Panc1 (cell line): ENCODE data around the gene TPSB2. TPM values are rescaled to one million over a fixed set of nuclear protein-coding genes. Genes with fewer than 3 reads are reported as not detected.

Experiments used
- ATAC-seq: fragments of 200-7000 bp; cut with Tn5 transposase; 2 replicates; pipeline ENCODE4 v1.9.1; 2020; ENCODE audit warnings: mild to moderate bottlenecking, moderate library complexity
- BruUV-seq: library from RNA; stranded (reverse); fragments of 400-500 nt; replicated peaks from 2 replicates; lab custom pipeline; 2021; lab: Mats Ljungman, UMichigan
- CTCF ChIA-PET: fragments of 300-600 bp; sonication (Branson Sonifier 250); formaldehyde crosslinking; loops from one replicate; lab custom pipeline; 2022; ENCODE audit warnings: antibody characterized with exemption; lab: Charles Lee
- POLR2A ChIA-PET: fragments of 300-600 bp; sonication (Branson Sonifier 250); formaldehyde crosslinking; loops from one replicate; lab custom pipeline; 2022; ENCODE audit warnings: antibody characterized with exemption; lab: Charles Lee
- DNase-seq: peaks from one replicate; pipeline ENCODE4 v3.0.0-alpha.2; 2010; ENCODE audit warnings: low read depth, low spot score
- H3K27ac ChIP-seq: 2 replicates; pipeline ENCODE4 v1.5.1; 2011; ENCODE audit warnings: mild to moderate bottlenecking, low read length, inconsistent platforms
- H3K27me3 ChIP-seq: fragments of 200-500 bp; sonication (Bioruptor generic); 2 replicates; pipeline ENCODE4 v1.6.0; 2014; ENCODE audit warnings: low read length, inconsistent platforms; ENCODE audit not compliant: control insufficient read depth, insufficient read depth
- H3K36me3 ChIP-seq: fragments of 200-500 bp; sonication (Bioruptor generic); 2 replicates; pipeline ENCODE4 v1.5.1; 2014; ENCODE audit warnings: inconsistent platforms, mild to moderate bottlenecking, low read length, moderate library complexity; ENCODE audit not compliant: control insufficient read depth, insufficient read depth
- H3K4me1 ChIP-seq: 2 replicates; pipeline ENCODE4 v1.5.1; 2011; ENCODE audit warnings: inconsistent platforms, mild to moderate bottlenecking, low read length, moderate library complexity; ENCODE audit not compliant: control insufficient read depth, insufficient read depth
- H3K4me3 ChIP-seq, 2 experiments: 2 replicates each; pipeline ENCODE4 v1.5.1; 2011 to 2012; ENCODE audit warnings: low read depth in 2 of 2, low read length in 2 of 2, mild to moderate bottlenecking in 2 of 2, inconsistent platforms in 1 of 2, moderate library complexity in 1 of 2
- H3K9me3 ChIP-seq: fragments of 200-500 bp; sonication (Bioruptor generic); 2 replicates; pipeline ENCODE4 v1.5.1; 2014; ENCODE audit warnings: low read depth, mild to moderate bottlenecking, inconsistent platforms, low read length, moderate library complexity; ENCODE audit not compliant: control insufficient read depth, insufficient read depth
- POLR2AphosphoS5 ChIP-seq: IDR thresholded peaks from 2 replicates; pipeline ENCODE4 v1.6.1; 2012; ENCODE audit warnings: mild to moderate bottlenecking, low read depth, low read length, moderate library complexity
- SIN3A ChIP-seq: IDR thresholded peaks from 2 replicates; pipeline ENCODE4 v1.6.1; 2012; ENCODE audit warnings: low read depth, mild to moderate bottlenecking, low read length, moderate library complexity, borderline replicate concordance; ENCODE audit not compliant: insufficient read depth
- TCF7L2 ChIP-seq: IDR thresholded peaks from 2 replicates; pipeline ENCODE4 v1.6.1; 2011; ENCODE audit warnings: mild to moderate bottlenecking, low read depth, low read length, inconsistent platforms
- in situ Hi-C: cut with HindIII; loops from 2 replicates; pipeline ENCODE4 v1.10.0; 2016; ENCODE audit warnings: low sequenced_read_pairs, low pct_unique_long_range_greater_than_20kb
- intact Hi-C: fragments of 100-400 bp; cut with micrococcal nuclease; formaldehyde crosslinking; loops from one replicate; pipeline ENCODE4 v1.10.0; 2022; ENCODE audit not compliant: unreplicated experiment
- total RNA-seq: library from RNA; stranded (reverse); gene quantifications from one replicate; pipeline ENCODE4 v1.2.1, GENCODE V29; 2021; ENCODE audit not compliant: unreplicated experiment
- TF ChIP-seq, protein P1 (sequence below), 2 experiments: IDR thresholded peaks; 2 replicates each; pipeline ENCODE4 v1.6.1; 2011 to 2012; ENCODE audit warnings: low read depth in 2 of 2, control low read depth in 1 of 2, low read length in 1 of 2, mild to moderate bottlenecking in 1 of 2, moderate library complexity in 1 of 2; ENCODE audit not compliant: insufficient read depth in 1 of 2
- TF ChIP-seq, protein P2 (sequence below): fragments of 450-650 bp; IDR thresholded peaks from 2 replicates; pipeline ENCODE4 v1.5.1; 2017; ENCODE audit warnings: mild to moderate bottlenecking

TPSB2 gene
- total RNA-seq, 1 experiment from 2014 or later: 0.57 TPM

DNA sequence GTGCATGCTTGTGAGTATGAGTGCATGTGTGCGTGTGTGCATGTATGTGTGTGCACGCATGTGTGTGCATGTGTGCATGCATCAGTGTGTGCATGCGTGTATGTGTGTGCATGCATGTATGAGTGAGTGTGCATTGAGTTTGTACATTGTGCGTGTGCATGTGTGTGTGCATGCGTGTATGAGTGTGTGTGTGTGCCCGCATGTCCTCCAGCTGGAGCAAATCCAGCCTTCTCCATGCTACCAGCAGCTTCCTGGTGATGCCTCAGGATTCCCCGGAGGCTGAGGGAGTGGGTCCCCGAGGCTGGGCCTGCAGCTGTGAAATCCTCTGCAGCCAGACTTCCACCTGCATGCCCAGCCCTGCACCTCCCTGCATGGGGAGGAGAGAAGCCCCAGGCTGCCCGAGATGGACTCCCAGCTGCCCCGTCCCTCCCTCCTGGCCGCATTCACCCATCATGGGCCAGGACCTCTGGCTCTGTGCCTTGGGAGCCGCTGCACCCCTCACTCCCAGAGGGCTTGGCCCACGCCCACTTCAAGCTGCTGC lies 35.2 kb upstream of the TPSB2 start:
- intact Hi-C loops: no loop called here

DNA sequence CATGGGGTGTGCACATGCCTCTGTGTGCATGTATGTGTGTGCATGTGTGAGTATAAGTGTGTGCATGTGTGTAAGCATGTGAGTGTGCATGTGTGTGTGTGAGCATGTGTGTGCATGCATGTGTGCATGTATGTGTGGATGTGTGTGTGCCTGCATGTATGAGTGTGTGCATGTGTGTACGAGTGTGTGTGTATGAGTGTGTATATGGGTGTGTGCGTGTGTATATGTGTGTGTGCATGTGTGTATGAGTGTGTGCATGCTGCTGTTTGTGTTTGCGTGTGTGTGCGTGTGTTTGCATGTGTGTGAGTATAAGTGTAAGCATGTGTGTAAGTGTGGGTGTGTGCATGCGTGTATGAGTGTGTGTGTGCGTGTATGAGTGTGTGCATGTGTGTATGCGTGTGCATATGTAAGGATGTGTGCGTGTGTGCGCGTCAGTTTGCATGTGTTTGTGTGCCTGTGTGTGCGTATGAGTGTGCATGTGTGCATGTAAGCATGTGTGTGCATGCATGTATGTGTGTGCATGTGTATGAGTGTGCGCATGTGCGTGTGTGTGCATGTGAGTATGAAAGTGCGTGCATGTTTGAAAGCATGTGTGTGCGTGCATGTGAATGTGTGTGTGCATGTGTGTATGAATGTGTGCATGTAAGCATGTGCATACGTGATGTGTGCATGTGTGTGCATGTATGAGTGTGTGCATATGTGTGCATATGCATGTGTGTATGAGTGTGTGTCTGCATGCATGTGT lies 34.5 kb upstream of the TPSB2 start:
- in situ Hi-C loops (no loop called here), intact Hi-C loops (no loop called here)
- no peaks in the 10 kb centered on the region for H3K36me3 ChIP-seq
- no peaks in the 10 kb centered on the region for H3K9me3 ChIP-seq
- no peak overlapping the region for H3K4me3 ChIP-seq
- DNase-seq (no peak), ATAC-seq (no peak)
- CTCF ChIA-PET: no interaction called here
- no peaks in the 10 kb centered on the region for H3K4me1 ChIP-seq
- no peak overlapping the region for H3K27ac ChIP-seq
- BruUV-seq: no TSS peak
- POLR2A ChIA-PET: no interaction called here
- no peak for TF ChIP-seq POLR2AphosphoS5
- no peak for TF ChIP-seq SIN3A
- TF ChIP-seq, protein P1, sequence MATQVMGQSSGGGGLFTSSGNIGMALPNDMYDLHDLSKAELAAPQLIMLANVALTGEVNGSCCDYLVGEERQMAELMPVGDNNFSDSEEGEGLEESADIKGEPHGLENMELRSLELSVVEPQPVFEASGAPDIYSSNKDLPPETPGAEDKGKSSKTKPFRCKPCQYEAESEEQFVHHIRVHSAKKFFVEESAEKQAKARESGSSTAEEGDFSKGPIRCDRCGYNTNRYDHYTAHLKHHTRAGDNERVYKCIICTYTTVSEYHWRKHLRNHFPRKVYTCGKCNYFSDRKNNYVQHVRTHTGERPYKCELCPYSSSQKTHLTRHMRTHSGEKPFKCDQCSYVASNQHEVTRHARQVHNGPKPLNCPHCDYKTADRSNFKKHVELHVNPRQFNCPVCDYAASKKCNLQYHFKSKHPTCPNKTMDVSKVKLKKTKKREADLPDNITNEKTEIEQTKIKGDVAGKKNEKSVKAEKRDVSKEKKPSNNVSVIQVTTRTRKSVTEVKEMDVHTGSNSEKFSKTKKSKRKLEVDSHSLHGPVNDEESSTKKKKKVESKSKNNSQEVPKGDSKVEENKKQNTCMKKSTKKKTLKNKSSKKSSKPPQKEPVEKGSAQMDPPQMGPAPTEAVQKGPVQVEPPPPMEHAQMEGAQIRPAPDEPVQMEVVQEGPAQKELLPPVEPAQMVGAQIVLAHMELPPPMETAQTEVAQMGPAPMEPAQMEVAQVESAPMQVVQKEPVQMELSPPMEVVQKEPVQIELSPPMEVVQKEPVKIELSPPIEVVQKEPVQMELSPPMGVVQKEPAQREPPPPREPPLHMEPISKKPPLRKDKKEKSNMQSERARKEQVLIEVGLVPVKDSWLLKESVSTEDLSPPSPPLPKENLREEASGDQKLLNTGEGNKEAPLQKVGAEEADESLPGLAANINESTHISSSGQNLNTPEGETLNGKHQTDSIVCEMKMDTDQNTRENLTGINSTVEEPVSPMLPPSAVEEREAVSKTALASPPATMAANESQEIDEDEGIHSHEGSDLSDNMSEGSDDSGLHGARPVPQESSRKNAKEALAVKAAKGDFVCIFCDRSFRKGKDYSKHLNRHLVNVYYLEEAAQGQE (IDR thresholded peaks at IDR 0.05; ENCODE audit: insufficient read depth in 1 of 2, low read depth in 2 of 2, low read length in 1 of 2): no peak
- no peak for TF ChIP-seq TCF7L2
- TF ChIP-seq, protein P2, sequence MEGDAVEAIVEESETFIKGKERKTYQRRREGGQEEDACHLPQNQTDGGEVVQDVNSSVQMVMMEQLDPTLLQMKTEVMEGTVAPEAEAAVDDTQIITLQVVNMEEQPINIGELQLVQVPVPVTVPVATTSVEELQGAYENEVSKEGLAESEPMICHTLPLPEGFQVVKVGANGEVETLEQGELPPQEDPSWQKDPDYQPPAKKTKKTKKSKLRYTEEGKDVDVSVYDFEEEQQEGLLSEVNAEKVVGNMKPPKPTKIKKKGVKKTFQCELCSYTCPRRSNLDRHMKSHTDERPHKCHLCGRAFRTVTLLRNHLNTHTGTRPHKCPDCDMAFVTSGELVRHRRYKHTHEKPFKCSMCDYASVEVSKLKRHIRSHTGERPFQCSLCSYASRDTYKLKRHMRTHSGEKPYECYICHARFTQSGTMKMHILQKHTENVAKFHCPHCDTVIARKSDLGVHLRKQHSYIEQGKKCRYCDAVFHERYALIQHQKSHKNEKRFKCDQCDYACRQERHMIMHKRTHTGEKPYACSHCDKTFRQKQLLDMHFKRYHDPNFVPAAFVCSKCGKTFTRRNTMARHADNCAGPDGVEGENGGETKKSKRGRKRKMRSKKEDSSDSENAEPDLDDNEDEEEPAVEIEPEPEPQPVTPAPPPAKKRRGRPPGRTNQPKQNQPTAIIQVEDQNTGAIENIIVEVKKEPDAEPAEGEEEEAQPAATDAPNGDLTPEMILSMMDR: no peak
- no peaks in the 10 kb centered on the region for H3K27me3 ChIP-seq

More for the DNA sequence above, 35.2 kb upstream of the TPSB2 start:
- Histone ChIP-seq H3K4me1 (no peaks in the 10 kb centered on the region), H3K9me3 (no peaks in the 10 kb centered on the region), H3K4me3 (no peak overlapping the region), H3K27me3 (no peaks in the 10 kb centered on the region), H3K36me3 (no peaks in the 10 kb centered on the region), H3K27ac (no peak overlapping the region)
- TF ChIP-seq SIN3A: no peak
- no peak for TF ChIP-seq TCF7L2
- TF ChIP-seq, protein P2: no peak
- ATAC-seq: no peak
- ChIA-PET POLR2A (no interaction called here), CTCF (interaction anchor here (0.7 kb wide), 1 partner anchor 21 kb away, joined by 4 read pairs; no protein-coding TSS in a partner anchor)
- in situ Hi-C loops: no loop called here
- DNase-seq: no peak
- no TSS peak for BruUV-seq
